Brain microvascular endothelial cell (primary cell): ENCODE data around the gene L3MBTL1.
"Not testable (repeated sequence)": the region's sequence is repeated elsewhere in the genome, so short reads cannot be mapped to it uniquely, and the experiment has no call there.

Source experiments
- DNase-seq: peaks from one replicate; pipeline ENCODE4 v3.0.0-alpha.2; 2020
- H3K27ac ChIP-seq: fragments of 250-450 bp; sonication (Bioruptor Pico); 2 replicates; pipeline ENCODE4 v1.5.1; 2020; ENCODE audit warnings: mild to moderate bottlenecking, moderate library complexity
- H3K27me3 ChIP-seq: fragments of 250-450 bp; sonication (Bioruptor Pico); replicated peaks from 2 replicates; pipeline ENCODE4 v1.5.1; 2020; ENCODE audit warnings: mild to moderate bottlenecking
- H3K36me3 ChIP-seq: fragments of 250-450 bp; sonication (Bioruptor Pico); replicated peaks from 2 replicates; pipeline ENCODE4 v1.5.1; 2020; ENCODE audit warnings: mild to moderate bottlenecking
- H3K4me3 ChIP-seq: 2 replicates; pipeline ENCODE4 v1.5.1; 2011; ENCODE audit warnings: low read depth, mild to moderate bottlenecking, control low read depth, low read length, moderate library complexity
- CTCF ChIP-seq: IDR thresholded peaks from 2 replicates; pipeline ENCODE4 v1.5.1; 2011; ENCODE audit warnings: low read depth, mild to moderate bottlenecking, moderate library complexity, low read length, control low read depth, inconsistent platforms; ENCODE audit errors: missing control alignments
- in situ Hi-C: cut with HindIII; loops from 2 replicates; pipeline ENCODE4 v1.10.0; 2017; ENCODE audit warnings: low sequenced_read_pairs, low pct_ligation_motif_present

L3MBTL1 gene

GRCh38 chr20:43583133-43583864 lies 75.8 kb downstream of the L3MBTL1 start:
- no peak overlapping the region for H3K27ac ChIP-seq
- H3K27me3 ChIP-seq, result no peaks in the 10 kb centered on the region
- no peaks in the 10 kb centered on the region for H3K36me3 ChIP-seq
- in situ Hi-C loops, result no loop called here
- no peak overlapping the region for H3K4me3 ChIP-seq
- DNase-seq, result no peak
- no peak for TF ChIP-seq CTCF

- in situ Hi-C loops, result no loop called here
- DNase-seq, result peak; percentile 98
- H3K27ac ChIP-seq, result peak overlapping the region; percentile 15
Observed at GRCh38 chr20:43583982-43584432, 76.5 kb downstream of the L3MBTL1 start.

GRCh38 chr20:43584448-43585136 lies 77.1 kb downstream of the L3MBTL1 start:
- H3K27ac ChIP-seq, result peak overlapping the region; percentile 15
- no peaks in the 10 kb centered on the region for H3K36me3 ChIP-seq
- no peak overlapping the region for H3K4me3 ChIP-seq
- DNase-seq, result peak; percentile 59
- TF ChIP-seq CTCF, result no peak
- in situ Hi-C loops, result no loop called here
- H3K27me3 ChIP-seq, result no peaks in the 10 kb centered on the region

More at GRCh38 chr20:43583982-43584432, 76.5 kb downstream of the L3MBTL1 start:
- no peak for TF ChIP-seq CTCF
- H3K36me3 ChIP-seq, result no peaks in the 10 kb centered on the region
- H3K4me3 ChIP-seq, result no peak overlapping the region
- H3K27me3 ChIP-seq, result no peaks in the 10 kb centered on the region

GRCh38 chr20:43586641-43587040 lies 79.1 kb downstream of the L3MBTL1 start:
- in situ Hi-C loops, result no loop called here
- no peaks in the 10 kb centered on the region for H3K27me3 ChIP-seq
- H3K36me3 ChIP-seq, result no peaks in the 10 kb centered on the region
- no peak for DNase-seq
- H3K27ac ChIP-seq, result no peak overlapping the region
- TF ChIP-seq CTCF, result no peak
- H3K4me3 ChIP-seq, result no peak overlapping the region

GRCh38 chr20:43588526-43588925 lies 81.0 kb downstream of the L3MBTL1 start:
- H3K36me3 ChIP-seq, H3K4me3 ChIP-seq, in situ Hi-C loops, H3K27ac ChIP-seq, H3K27me3 ChIP-seq, DNase-seq: not testable (repeated sequence)

- peak overlapping the region; percentile 98 for H3K4me3 ChIP-seq
- TF ChIP-seq CTCF, result no peak
- in situ Hi-C loops, result no loop called here
- DNase-seq, result no peak
- no peaks in the 10 kb centered on the region for H3K27me3 ChIP-seq
- peaks cover 4% of the 10 kb centered on the region for H3K36me3 ChIP-seq
- peak overlapping the region; percentile 98 for H3K27ac ChIP-seq
Observed at GRCh38 chr20:43590036-43590391, 82.5 kb downstream of the L3MBTL1 start.
